Measurements from ENCODE around the gene S1PR3.

Gene S1PR3

GRCh38 chr9:88993871-88994460 lies 2.7 kb downstream of the S1PR3 start:
- DNase-seq, result no peak

GRCh38 chr9:88994469-88995199 lies 3.4 kb downstream of the S1PR3 start:
- no peak for DNase-seq

GRCh38 chr9:88995200-88995577 lies 3.9 kb downstream of the S1PR3 start:
- no peak for DNase-seq

- no peak for DNase-seq
These were observed 4.4 kb downstream of the S1PR3 start for GRCh38 chr9:88995627-88996026.

- DNase-seq, result no peak
These were observed 5.0 kb downstream of the S1PR3 start for GRCh38 chr9:88996046-88996920.

GRCh38 chr9:88996921-88997235 lies 5.6 kb downstream of the S1PR3 start:
- DNase-seq, result no peak

- no peak for DNase-seq
These were observed 6.4 kb downstream of the S1PR3 start for GRCh38 chr9:88997646-88998045.

GRCh38 chr9:88998503-88998902 lies 7.2 kb downstream of the S1PR3 start:
- DNase-seq, result no peak

GRCh38 chr9:88998911-88999310 lies 7.6 kb downstream of the S1PR3 start:
- DNase-seq, result no peak

- no peak for DNase-seq
These were observed 9.1 kb downstream of the S1PR3 start for GRCh38 chr9:89000371-89000781.

- DNase-seq, result peak; percentile 35 to 73 (median 62)
These were observed 10.0 kb downstream of the S1PR3 start for GRCh38 chr9:89000973-89001916.

GRCh38 chr9:89001917-89002540 lies 10.8 kb downstream of the S1PR3 start:
- no peak for DNase-seq

GRCh38 chr9:89002987-89003386 lies 11.7 kb downstream of the S1PR3 start:
- no peak for DNase-seq

- DNase-seq, result no peak
These were observed 14.1 kb downstream of the S1PR3 start for GRCh38 chr9:89005323-89005722.

- no peak for DNase-seq
These were observed 15.0 kb downstream of the S1PR3 start for GRCh38 chr9:89006267-89006666.

GRCh38 chr9:89006996-89007967 lies 16.0 kb downstream of the S1PR3 start:
- DNase-seq, result no peak

- DNase-seq, result no peak
These were observed 16.9 kb downstream of the S1PR3 start for GRCh38 chr9:89008055-89008743.

GRCh38 chr9:89008744-89009545 lies 17.7 kb downstream of the S1PR3 start:
- no peak for DNase-seq

- no peak for DNase-seq
These were observed 18.2 kb downstream of the S1PR3 start for GRCh38 chr9:89009546-89009840.

GRCh38 chr9:89010056-89010455 lies 18.8 kb downstream of the S1PR3 start:
- no peak for DNase-seq
